Stimulated activated CD4-positive, alpha-beta T cell treated with anti-CD3 and anti-CD28 coated beads, Interleukin-1b, Interleukin-23, amount 100 ng/mL, for 48 hours (primary cell): ENCODE data around the gene MEIOSIN.
"Not testable (repeated sequence)": the region's sequence is repeated elsewhere in the genome, so short reads cannot be mapped to it uniquely, and the experiment has no call there.

ENCODE experiments used
- DNase-seq: peaks from one replicate; pipeline ENCODE4 v3.0.0-alpha.2; 2020

MEIOSIN gene

DNA sequence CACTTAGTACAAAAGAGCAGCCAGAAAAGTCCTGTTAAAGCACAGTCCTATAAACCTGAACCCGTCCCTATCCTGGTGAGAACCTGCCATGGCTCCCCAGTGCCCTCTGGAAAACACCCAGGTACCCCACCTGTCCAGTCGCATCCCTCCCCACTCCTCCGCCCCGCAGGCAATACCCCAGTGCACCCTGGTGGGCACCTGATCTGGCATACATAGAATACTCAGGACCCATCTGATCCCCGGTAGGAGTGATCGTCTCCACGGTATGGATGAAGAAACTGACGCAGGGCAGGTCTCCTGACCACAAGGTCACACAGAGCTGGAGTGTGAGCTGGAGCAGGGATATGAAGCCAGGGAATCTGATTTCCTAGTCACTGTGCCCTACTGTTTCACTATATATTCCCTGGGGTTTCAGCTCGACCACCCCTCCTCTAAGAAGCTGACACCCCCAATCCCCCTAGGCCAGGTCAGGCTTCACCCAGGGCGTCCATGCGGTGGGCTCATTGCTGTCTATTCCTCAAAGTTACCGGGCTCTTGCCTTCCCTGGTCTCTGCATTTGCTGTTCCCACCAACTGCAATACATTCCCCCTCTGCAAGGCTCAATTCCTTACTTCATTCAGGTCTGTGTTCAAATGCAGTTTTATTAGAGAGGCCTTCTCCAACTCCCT is 15.1 kb upstream of the MEIOSIN start:
- DNase-seq = no peak

DNA sequence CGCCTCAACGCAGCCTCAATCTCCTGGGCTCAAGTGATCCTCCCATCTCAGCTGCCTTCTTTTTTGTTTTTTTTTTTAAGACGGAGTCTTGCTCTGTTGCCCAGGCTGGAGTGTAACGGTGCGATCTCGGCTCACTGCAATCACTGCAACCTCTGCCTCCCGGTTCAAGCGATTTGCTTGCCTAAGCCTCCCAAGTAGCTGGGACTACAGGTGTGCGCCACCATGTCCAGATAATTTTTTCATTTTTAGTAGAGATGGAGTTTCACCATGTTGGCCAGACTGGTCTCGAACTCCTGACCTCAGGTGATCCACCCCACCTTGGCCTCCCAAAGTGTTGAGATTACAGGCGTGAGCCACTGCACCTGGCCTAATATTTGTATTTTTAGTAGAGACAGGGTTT is 13.2 kb upstream of the MEIOSIN start:
- not testable (repeated sequence) for DNase-seq

DNA sequence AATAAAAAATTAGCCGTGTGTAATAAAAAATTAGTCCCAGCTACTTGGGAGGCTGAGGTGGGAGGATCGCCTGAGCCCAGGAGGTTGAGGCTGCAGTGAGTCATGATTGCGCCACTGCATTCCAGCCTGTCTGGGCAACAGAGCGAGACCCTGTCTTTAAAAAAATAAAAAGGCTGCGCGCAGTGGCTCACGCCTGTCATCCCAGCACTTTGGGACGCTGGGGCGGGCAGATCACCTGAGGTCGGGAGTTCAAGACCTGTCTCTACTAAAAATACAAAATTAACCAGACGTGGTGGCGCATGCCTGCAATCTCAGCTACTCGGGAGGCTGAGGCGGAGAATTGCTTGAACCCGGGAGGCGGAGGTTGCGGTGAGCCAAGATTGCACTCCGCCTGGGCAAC is 4.6 kb upstream of the MEIOSIN start:
- not testable (repeated sequence) for DNase-seq

DNA sequence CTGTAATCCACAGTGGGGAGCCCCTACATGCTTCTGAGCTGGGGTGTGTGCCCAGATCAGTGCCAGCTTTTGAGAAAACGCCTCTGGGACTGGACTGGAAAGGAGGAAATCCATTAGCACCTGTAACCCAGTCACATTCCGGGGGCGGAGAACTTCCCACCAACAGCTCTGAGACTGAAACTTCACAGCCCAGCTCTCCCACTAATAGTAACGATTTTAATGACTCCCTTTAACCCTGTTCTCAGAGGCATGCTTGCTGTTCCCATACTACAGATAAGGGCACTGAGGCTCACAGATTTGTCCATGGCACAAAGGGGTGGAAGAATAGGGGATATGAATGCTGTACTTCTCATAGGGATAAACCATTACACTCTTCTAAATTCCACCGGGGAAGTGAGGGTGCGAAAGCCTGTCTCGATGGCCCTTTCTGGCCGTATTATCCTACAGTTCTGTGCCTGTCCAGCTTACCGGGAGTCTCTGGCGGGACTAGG is 3.4 kb upstream of the MEIOSIN start:
- no peak for DNase-seq

DNA sequence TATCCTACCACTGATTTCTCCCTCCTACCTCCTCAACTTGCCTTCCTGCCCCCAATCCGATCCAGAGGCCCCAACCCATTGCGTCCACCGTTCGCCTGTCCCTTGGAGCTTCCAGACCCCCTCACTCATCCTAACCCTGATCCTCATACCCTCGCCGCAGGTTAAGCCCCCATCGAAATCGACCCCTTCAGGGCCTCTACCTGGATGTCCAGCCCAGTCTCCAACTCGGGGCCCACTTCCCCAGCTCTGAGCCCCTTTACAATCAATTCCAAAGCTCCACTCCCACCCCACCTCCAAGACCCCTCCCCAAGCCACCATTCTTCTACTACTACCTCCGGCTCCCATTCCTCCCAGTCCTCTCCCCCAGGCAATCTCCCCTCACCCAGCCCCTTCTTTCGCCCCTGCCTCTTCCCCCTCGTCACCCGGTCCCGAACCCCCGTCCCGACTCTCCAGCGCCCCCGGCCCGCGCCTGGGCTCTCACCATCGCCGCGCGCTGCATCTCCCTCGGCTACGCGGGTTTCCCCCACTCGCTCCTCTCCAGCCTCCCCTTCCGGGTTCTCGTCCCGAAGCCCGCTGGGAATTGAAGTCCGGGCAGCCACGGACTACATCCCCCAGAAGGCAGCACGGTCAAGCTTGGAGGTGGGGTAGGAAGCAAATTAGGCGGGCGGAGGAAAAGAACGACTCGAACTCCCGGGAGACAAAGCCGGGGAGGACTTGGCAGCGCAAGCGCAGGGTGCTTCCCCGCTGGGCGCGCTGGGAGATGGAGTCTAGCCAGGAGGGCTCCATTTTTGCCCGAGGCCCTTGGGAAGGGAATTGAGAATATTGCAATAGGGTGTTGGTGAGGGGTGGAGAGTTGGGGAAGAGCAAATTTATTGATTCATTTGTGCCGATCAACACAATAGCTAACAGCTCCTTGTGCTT is 2.6 kb upstream of the MEIOSIN start, which contains the start of gene FBXO46:
Gene FBXO46, minus strand, starts transcription at position 529 of the 921 bp plus-strand sequence. CDS start 17,401 bp downstream, outside the sequence.
- DNase-seq = peak; percentile 97

DNA sequence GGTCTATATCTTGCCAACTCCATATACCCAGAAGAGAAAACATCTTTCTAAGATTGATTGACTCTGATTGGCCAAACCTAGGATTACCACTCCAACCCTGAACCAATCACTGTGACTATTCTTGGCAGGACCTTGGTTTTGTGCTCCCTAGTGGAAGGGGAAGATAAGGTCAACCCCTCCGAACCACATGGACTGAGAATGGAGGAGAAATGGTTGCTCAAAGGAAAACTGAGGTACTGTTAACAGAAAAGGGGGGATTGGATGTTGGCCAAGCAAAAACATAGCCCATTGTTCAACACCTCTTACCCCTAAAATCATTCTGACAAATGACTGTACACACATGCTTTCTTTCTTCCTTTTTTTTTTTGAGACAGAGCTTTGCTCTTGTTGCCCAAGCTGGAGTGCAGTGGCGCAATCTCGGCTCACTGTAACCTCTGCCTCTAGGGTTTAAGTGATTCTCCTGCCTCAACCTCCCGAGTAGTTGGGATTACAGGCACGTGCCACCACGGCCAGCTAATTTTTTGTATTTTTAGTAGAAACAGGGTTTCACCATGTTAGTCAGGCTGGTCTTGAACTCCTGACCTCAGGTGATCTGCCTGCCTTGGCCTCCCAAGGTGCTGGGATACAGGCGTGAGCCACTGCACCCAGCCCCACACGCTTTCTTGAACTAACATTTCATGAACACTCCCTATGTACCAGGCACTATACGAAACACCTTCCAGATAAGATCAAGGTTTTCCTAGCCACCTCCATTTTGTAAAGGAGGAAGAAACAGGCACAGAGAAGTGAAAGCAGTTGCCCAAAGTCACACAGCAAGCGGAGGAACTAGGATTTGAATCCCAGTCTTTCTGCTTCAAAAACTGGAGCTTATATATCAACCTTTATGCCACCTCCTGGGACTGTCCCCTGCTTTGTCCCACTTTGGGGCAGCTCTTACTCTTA is 6.5 kb downstream of the MEIOSIN start:
- DNase-seq = no peak

DNA sequence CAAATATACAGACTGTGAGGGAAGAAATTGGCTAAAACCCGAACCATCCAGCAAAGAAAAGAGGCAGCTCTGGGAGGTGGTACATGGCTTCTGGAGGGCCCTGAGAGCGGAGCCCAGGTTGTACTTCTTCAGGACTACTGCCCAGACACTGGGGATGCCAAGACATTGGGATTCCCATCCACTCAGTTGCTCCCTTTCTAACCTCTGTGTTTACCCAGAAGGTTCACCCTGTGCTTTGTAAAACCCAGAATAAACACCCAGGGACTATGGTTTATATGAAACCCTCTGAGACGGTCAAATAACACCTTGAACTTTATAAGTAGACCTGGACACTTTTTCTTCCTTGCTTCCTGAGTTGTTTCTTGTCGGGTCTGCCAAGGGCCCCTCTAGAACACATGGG is 9.7 kb downstream of the MEIOSIN start:
- DNase-seq = no peak

DNA sequence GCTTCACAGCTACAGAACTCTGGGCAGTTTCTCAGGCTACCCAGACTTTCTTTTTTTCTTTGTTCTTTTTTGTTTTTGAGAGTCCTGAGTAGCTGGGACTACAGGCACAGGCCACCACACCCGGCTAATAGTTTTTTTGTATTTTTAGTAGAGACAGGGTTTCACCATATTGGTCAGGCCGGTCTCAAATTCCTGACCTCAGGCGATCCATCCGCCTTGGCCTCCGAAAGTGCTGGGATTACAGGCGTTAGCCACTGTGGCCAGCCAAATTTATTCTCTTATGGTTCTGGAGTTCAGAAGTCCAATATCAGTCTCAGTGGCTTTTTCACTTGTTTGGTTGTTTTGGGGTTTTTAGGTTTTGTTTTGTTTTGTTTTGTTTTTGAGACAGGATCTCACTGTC is 12.4 kb downstream of the MEIOSIN start:
- DNase-seq = no peak

DNA sequence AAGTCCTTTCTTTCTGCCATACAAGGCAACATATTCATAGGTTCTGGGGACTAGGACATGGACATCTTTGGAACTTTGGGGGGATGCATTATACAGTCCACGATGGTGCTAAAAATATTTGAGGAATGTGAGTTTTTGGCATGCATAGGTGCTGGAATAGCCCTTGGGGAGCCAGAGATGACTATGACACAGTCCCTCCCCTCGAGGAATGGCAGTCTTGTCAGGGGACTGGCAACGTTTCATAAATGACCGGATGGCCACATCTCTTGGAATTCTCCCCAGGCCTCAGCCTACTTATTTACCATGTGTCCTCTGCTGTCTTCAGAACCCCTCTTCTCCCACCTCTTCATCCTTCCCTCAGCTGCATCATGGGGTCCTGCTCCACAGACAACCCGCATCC is 13.6 kb downstream of the MEIOSIN start:
- DNase-seq = no peak

DNA sequence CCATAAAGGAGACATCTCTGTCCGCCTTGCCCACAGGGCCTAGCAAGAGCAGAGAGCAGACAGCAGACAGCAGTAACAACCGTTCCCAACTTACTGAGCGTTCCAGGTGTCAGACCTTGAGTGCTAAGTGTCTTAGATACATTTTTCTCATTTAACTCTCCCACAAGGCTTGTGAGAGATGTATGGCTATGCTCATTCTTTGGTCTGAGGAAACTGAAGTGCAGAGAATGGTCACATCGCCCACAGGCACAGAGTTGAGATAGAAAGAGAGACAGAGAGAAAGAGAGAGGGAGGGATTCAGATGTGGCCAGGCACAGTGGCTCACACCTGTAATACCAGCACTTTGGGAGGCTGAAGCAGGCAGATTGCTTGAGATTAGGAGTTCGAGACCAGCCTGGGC is 14.3 kb downstream of the MEIOSIN start:
- DNase-seq = no peak

DNA sequence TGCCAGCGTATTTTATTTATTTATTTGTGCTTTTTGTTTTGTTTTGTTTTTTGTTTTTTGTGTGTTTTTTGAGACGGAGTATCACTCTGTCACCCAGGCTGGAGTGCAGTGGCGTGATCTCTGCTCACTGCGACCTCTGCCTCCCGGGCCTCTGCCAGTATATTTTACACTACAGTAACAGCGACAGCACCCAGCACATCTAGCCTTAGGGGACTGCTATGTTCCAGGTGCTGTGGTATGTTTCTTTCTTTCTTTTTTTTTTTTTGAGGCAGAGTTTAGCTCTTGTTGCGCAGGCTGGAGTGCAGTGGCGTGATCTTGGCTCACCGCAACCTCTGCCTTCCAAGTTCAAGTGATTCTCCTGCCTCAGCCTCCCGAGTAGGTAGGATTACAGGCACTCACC is 18.2 kb downstream of the MEIOSIN start:
- not testable (repeated sequence) for DNase-seq

DNA sequence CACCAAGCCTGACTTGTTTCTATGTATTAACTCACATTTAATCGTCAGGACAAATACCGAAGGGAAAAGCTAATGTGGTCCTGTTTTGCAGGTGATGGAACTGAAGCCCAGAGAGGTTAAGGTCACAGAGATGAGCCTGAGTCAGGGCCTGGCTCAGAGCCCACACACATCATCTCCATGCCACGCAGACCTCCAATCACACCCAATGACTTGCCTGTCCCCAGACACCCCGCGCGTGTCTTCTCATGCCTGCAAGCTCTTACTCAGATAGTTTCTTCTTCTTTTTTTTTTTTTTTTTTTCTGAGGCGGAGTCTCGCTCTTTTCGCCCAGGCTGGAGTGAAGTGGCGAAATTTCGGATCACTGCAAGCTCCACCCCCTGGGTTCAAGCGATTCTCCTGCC is 19.4 kb downstream of the MEIOSIN start:
- DNase-seq = no peak

DNA sequence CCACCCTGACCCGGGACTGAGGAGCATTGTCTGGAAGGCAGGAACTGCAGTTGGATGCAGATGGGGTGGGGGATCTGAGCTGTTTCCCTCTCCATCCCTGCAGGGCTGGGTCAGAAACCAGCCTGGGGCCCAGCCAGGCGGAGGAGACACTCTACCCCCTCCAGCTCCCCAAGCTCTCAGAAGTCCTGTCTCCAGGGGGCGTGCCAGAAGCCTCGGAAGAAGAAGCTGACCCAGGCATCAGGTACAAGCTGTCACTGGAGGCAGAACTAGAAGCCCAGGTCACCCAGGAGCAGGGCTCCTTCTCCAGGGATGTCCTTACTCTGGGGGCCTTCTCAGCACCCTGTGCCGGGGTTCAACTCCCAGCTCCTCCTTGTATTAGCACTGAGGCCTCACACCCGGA is 20.3 kb downstream of the MEIOSIN start:
- DNase-seq = no peak

DNA sequence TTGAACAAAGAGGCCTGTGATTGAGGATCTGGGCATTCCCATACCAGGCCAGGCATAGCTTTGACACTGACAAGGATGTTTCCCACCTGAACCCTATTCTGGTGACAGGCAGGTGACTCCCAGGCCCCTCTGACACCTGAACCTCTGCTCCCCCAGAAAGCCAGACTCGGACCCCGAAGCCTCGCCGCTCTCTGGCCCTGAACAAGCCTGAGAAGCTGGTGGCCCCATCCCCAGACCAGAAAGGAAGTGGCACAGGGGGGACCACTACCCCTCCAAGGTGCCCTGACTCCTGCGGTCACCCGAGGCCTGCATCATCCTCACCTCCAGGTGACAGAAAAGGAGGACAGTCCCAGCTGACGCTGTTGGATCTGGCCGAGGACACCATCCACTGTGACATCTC is 21.1 kb downstream of the MEIOSIN start:
- no peak for DNase-seq

DNA sequence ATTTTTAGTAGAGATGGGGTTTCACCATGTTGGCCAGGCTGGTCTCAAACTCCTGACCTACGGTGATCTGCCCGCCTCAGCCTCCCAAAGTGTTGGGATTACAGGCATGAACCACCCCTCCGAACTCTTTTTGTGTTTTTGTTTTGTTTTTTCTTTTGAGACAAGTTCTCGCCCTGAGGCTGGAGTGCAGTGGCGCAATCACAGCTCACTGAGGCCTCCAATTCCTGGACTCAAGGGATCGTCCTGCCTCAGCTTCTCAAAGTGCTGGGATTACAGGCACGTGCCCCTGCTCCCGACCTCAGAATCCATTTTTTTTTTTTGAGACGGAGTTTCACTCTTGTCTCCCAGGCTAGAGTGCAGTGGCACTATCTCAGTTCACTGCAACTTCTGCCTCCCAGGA is 24.5 kb downstream of the MEIOSIN start:
- DNase-seq = no peak

DNA sequence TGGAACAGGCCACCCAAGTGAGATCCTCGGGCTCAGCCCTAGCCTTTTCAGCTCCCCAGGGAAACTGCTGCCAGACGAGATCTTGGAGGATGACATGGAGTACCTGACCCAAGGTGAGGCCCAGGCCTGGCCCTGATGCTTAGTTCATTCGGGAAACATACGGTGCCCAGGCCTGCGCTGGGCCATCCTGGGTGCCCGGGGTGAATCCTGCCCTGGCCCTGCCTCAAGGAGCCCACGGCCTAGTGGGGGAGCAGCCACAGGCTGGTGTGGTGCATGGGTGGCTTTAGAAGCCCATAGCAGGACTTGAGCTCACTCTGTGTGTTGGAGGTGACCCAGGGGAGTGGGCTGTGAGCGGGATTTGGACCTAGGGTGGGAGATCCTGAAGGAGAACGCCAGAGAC is 25.7 kb downstream of the MEIOSIN start:
- DNase-seq = no peak

DNA sequence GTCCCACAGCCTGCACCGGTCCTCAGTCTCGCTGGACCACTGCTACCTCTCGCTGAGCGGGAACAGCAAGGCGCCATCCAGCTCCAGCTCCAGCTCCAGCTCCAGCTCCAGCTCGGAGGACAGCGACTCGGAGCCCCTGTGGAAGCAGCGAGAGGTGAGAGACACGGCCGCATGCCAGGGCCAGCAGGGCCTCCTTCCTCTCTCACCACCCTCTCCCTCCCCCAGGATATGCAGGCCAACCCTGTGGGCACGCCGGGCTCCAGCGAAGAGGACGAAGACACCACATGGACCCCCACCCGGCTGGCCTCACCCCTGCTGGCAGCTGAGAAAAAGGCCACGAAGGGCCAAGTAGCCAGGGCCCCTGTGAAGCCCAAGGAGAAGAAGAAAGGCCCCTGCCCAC is 28.5 kb downstream of the MEIOSIN start:
- DNase-seq = no peak

DNA sequence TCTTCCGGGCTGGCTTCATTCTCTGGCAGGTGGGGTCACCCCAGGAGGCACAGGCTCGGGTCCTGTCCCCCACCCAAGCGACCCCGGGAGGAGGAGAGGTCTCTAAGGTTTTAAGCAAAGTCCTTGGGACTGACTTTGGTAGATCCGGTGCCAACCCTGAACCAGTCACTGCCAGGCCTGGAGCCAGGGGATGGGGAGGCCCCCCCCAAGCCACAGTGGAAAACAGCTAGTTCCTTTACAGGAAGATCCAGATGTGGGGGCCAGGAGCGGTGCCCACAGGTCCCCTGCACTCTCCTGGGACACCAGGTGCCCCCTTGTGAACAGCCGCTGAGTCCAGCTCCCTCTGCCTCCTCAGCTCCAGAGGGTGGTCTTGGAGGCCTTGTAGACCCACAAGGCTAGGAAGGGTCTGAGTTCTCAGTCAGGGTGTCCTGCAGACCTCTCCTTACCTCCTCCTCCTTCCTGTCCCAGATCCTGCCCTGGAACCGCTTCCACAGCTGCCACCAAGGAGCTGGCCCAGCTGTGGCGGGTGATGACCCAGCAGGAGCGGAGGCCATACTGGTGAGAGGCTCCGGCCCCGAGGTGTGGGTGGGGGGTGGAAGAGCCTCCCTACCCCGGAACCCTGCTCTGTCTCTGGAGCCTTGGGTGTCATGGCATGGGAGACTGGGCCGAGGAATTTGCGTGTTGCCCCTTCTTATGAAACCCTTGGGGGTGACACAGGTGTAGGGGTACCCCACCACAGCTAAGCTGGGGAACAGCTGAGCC is 29.8 kb downstream of the MEIOSIN start:
- DNase-seq = no peak

DNA sequence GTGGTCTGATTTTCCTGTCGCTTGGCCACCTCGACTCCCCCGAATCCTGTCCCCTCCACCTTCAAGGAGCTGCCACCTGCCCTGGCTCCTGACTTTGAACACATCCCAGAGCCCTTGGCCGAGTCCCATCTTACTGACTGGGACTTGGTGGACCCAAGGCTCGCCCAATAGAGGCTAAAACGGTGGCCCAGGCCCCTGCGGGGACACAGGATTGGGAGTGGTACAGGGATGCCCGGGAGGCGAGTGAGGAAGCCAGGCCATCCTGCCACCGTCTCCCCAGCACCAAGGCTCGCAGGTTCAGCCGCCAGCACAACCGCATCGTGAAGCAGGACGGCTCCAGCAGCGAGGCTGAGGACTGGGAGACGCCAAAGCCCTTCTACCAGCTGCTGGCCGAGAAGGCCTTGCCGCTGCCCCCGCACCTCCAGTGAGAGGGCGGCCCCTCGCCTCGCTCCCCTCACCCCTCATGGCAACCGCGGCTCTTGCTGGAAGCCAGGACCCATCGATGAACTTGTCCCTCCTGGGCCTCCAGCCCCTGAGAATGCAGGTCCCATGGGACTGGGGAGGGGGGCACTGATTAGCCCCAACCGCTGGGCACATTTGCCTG is 30.6 kb downstream of the MEIOSIN start:
- DNase-seq = no peak

DNA sequence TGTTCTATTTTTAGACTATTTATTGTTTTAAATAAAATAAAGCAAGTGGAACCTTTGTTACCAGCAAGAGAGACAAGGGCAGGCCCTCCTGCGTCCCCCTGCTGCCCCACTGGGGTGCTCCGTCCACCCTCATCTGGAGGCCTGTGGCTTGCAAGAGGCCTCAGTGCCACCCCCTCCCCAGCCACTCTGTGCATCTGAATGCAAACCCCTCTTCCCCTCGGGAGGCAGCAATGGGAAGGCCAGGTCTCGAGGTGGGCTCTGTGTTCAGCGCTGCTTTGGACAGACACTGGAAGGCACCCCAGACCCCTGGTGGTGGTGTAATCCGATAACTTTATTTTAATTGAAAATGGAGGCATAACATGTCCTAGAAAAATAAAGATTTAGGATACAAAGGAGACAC is 31.2 kb downstream of the MEIOSIN start:
- DNase-seq = no peak

DNA sequence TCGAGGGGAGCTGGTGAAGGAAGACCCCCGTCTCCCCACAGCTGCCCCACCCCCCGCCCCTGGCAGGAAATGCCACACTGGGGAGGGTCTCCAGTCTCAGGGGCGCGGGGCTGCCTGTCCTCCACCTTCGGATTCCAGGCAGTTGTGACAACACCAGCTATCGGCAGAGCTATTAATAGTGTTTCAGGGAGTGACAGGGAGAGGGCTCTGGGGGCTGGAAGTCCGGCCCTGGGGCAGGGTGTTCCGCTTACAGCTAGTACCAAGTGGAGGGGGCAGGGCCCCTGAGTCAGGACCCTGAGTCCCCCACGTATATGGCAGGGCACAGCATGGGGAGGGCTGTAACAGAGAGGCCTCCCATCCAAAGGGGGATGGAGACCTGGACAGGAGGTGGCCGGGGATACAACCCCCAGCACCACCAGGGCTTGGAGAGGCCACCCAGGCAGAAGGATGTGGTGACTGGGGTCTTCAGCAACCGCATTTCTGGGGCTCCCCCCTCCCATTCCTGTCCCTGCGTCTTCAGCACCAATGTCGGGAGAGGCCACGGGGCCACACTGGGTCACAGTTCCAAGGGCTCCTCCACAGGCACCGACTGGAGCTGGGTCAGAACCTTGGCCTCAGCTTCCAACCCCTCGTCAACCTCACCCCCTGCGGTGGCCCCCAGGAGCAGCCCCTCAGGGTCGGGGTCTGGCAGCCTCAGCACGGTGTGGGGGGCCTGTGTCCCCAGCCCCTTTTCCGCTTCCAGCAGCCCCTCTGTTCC is 31.9 kb downstream of the MEIOSIN start:
- DNase-seq = no peak
